Neural crest cell (in vitro differentiated cells): ENCODE measurements around the gene GCNT2. TPM values are rescaled to one million over a fixed set of nuclear protein-coding genes. Genes with fewer than 3 reads are reported as not detected.
"Not testable (repeated sequence)": the region's sequence is repeated elsewhere in the genome, so short reads cannot be mapped to it uniquely, and the experiment has no call there.

Experiments used
- DNase-seq: peaks from one replicate; pipeline ENCODE4 v3.0.0; 2021; ENCODE audit warnings: low read depth, mixed read lengths, low spot score
- H3K27ac Mint-ChIP-seq: one replicate; pipeline ENCODE4 v1.8.0; 2021; ENCODE audit warnings: mild to moderate bottlenecking, mixed read lengths; ENCODE audit not compliant: unreplicated experiment
- H3K27me3 Mint-ChIP-seq: 2 replicates; pipeline ENCODE4 v1.8.0; 2021; ENCODE audit warnings: low read depth, mild to moderate bottlenecking, mixed read lengths
- H3K36me3 Mint-ChIP-seq: 2 replicates; pipeline ENCODE4 v1.8.0; 2021; ENCODE audit warnings: low read depth, mild to moderate bottlenecking, mixed read lengths
- H3K4me1 Mint-ChIP-seq: 2 replicates; pipeline ENCODE4 v1.8.0; 2021; ENCODE audit warnings: mixed read lengths
- H3K4me3 Mint-ChIP-seq: one replicate; pipeline ENCODE4 v1.8.0; 2021; ENCODE audit warnings: mild to moderate bottlenecking, mixed read lengths
- H3K9me3 Mint-ChIP-seq: 2 replicates; pipeline ENCODE4 v1.8.0; 2021; ENCODE audit warnings: mixed read lengths
- CTCF ChIP-seq: fragments of 200-600 bp; sonication (generic); conservative IDR thresholded peaks from 2 replicates; pipeline ENCODE4 v1.5.0; 2021; ENCODE audit warnings: antibody characterized with exemption, mild to moderate bottlenecking
- total RNA-seq: library from RNA; stranded (reverse); gene quantifications from 2 replicates; pipeline ENCODE4 v1.2.1, GENCODE V29; 2021

The GCNT2 gene
- total RNA-seq, 1 donor from 2014 or later, result 6.4 TPM

DNA sequence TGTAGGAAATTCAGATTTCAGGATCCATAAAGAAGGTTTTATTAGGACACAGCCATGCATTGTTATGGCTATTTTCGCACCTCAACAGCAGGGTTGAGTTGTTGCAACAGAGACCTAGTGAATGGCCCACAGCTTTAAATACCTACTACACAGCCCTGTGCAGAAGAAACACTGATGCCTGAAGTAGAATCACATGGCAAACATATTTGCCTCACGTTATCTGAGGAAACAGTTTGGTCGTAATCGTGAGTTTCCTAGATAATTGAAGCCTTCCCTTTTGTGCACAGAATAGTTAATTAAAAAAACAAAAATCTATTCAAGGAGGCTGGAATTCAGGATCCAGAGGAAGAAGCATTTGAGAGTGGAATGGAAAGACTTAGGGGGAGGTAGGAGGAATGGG lies 55.1 kb downstream of the GCNT2 start:
- no peak overlapping the region for H3K4me3 Mint-ChIP-seq

GRCh38 chr6:10577112-10577511 lies 56.0 kb downstream of the GCNT2 start:
- H3K4me3 Mint-ChIP-seq, result no peak overlapping the region
- H3K27me3 Mint-ChIP-seq, result no peaks in the 10 kb centered on the region
- no peaks in the 10 kb centered on the region for H3K9me3 Mint-ChIP-seq
- peaks cover 2% of the 10 kb centered on the region for H3K36me3 Mint-ChIP-seq
- TF ChIP-seq CTCF, result no peak
- peaks cover 4% of the 10 kb centered on the region for H3K4me1 Mint-ChIP-seq
- no peak for DNase-seq
- H3K27ac Mint-ChIP-seq, result no peak overlapping the region

More for the DNA sequence above, 55.1 kb downstream of the GCNT2 start:
- Mint-ChIP-seq H3K9me3 (no peaks in the 10 kb centered on the region), H3K27me3 (no peaks in the 10 kb centered on the region), H3K4me1 (peaks cover 4% of the 10 kb centered on the region), H3K27ac (peak overlapping the region; percentile 8), H3K36me3 (peaks cover 5% of the 10 kb centered on the region)
- TF ChIP-seq CTCF, result no peak
- DNase-seq, result no peak

DNA sequence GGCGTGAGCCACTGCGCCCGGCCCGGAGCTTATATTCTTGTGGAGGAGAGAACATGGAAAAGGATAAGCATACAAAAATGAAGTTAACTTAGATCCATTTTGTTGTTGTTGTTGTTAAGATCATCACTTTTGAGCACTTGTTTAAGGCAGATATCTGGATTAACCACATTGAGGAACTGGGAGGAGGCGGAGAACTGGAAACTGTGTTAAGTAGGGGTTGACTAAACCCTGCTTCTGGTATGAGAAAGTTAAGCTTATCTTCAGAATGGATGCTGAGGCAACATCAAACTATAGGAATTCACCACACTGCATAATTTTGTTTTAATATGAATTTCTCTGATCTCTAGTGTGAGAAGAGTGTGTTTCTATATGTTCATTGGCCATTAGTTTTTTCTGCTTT lies 57.6 kb downstream of the GCNT2 start:
- Mint-ChIP-seq H3K9me3 (no peaks in the 10 kb centered on the region), H3K4me1 (peaks cover 11% of the 10 kb centered on the region), H3K4me3 (no peak overlapping the region)

DNA sequence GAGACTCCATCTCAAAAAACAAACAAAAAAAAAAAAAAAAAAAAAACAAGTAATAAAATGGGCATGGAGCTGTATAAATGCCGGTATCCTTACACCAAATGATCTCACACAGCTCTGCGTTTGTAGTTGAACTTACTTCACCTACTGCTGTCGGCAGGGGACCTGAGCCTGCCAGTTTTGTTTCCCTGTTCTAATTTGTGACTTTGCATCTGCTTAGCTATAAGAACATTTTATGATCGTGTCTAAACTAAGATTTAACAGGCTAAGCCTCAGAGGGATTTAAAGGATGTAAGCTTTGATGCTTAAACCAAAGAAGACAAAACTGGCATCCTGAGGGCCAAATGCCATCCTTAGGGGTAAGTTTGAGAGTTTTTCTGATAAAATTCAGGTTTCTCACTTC lies 58.7 kb downstream of the GCNT2 start:
- Mint-ChIP-seq H3K4me1 (peaks cover 21% of the 10 kb centered on the region), H3K27ac (no peak overlapping the region), H3K4me3 (no peak overlapping the region), H3K36me3 (peaks cover 2% of the 10 kb centered on the region), H3K27me3 (peaks cover 16% of the 10 kb centered on the region), H3K9me3 (no peaks in the 10 kb centered on the region)
- no peak for DNase-seq
- no peak for TF ChIP-seq CTCF

More for the DNA sequence above, 57.6 kb downstream of the GCNT2 start:
- H3K27ac Mint-ChIP-seq, result no peak overlapping the region
- peaks cover 5% of the 10 kb centered on the region for H3K27me3 Mint-ChIP-seq
- peaks cover 2% of the 10 kb centered on the region for H3K36me3 Mint-ChIP-seq
- DNase-seq, result no peak
- TF ChIP-seq CTCF, result no peak

GRCh38 chr6:10580570-10580969 lies 59.4 kb downstream of the GCNT2 start:
- Mint-ChIP-seq H3K4me1 (peaks cover 28% of the 10 kb centered on the region), H3K4me3 (no peak overlapping the region), H3K27me3 (peaks cover 23% of the 10 kb centered on the region), H3K27ac (no peak overlapping the region), H3K36me3 (peaks cover 2% of the 10 kb centered on the region), H3K9me3 (no peaks in the 10 kb centered on the region)
- no peak for TF ChIP-seq CTCF
- no peak for DNase-seq

DNA sequence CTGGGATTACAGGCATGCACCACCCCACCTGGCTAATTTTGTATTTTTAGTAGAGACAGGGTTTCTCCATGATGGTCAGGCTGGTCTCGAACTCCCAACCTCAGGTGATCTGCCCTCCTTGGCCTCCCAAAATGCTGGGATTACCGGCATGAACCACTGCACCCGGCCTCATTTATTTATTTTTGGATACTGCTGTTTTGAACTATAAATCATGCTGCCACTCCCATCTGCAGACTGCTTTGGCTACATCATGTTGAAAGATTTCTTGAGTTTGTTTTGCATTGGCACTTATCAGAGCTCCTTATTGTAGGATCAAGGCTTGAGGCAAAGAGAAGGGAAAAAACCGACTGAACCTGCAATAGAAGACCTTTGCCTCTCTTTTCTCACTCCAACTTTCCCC lies 60.3 kb downstream of the GCNT2 start:
- DNase-seq, H3K4me3 Mint-ChIP-seq, H3K27ac Mint-ChIP-seq, H3K36me3 Mint-ChIP-seq, H3K9me3 Mint-ChIP-seq: not testable (repeated sequence)
- Mint-ChIP-seq H3K4me1 (peaks cover 37% of the 10 kb centered on the region), H3K27me3 (peaks cover 31% of the 10 kb centered on the region)
